B cell (primary cell): ENCODE results near the gene WDR76.

Experiments used
- CTCF ChIP-seq: fragments of 200-600 bp; IDR thresholded peaks from one replicate; pipeline ENCODE4 v1.8.0; 2022; ENCODE audit warnings: antibody characterized with exemption, mild to moderate bottlenecking
- EZH2 ChIP-seq: IDR thresholded peaks from 2 replicates; pipeline ENCODE4 v1.6.1; 2012; ENCODE audit warnings: borderline replicate concordance, low read depth, mild to moderate bottlenecking, moderate library complexity, low read length; ENCODE audit not compliant: insufficient read depth, poor library complexity, severe bottlenecking

GRCh38 chr15:43873651-43874050, 46.8 kb downstream of the WDR76 start:
- no peak for TF ChIP-seq CTCF
- TF ChIP-seq EZH2 = no peak
